ENCODE results near the gene PYGO2. TPM values are rescaled to one million over a fixed set of nuclear protein-coding genes. Genes with fewer than 3 reads are reported as not detected.

Gene PYGO2, protein sequence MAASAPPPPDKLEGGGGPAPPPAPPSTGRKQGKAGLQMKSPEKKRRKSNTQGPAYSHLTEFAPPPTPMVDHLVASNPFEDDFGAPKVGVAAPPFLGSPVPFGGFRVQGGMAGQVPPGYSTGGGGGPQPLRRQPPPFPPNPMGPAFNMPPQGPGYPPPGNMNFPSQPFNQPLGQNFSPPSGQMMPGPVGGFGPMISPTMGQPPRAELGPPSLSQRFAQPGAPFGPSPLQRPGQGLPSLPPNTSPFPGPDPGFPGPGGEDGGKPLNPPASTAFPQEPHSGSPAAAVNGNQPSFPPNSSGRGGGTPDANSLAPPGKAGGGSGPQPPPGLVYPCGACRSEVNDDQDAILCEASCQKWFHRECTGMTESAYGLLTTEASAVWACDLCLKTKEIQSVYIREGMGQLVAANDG
- total RNA-seq (2022; extraction: Qiagen RNA extraction), result 20.1 to 24.8 TPM (median 23.2 TPM) in 5 replicates

DNA sequence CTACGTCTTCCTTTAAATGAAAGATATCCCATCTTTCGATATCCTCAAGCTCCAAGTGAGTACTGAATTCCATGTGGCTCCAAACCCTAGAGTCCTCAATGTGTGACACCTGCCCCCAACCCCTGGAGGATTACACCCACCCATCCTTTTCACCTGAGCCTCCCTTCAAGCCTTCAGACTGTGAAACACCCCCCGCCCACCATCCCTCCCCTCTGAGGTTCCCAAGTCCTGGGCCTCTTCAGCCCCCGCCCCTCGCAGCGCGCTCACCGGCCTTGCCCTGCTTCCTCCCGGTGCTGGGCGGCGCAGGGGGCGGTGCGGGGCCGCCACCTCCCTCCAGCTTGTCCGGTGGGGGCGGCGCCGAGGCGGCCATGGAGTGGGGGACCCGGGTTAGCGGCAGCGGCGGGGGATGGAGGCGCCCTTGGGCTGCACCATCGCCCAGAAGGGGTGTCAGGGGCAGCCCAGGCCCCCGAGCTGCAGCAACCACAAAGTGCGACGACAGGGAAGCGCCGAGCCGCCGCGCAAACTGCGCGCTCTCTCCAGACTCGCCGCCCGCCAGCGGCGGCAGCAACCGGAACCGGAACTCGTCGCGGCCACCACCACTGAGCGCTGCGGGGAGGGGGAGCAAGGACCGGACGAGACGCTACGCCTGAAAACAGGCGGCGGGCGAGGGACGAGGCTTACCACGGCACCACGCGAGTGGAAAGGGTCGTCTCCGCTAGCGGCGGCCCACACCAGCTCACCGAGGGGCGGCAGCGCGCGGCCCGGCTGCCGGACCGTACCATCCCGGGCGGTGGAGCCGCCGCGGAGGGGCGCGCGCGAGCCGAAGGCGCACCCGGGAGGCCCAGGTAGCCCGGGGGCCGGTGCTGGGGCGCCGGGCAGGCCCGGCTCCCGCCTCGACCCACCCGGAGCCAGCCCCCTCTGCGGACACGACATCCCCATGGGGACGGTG is at the start of gene PYGO2:
PYGO2 (minus strand) TSS at position 576 of the 949 bp plus-strand sequence; CDS start at position 370, 206 bp downstream.

DNA sequence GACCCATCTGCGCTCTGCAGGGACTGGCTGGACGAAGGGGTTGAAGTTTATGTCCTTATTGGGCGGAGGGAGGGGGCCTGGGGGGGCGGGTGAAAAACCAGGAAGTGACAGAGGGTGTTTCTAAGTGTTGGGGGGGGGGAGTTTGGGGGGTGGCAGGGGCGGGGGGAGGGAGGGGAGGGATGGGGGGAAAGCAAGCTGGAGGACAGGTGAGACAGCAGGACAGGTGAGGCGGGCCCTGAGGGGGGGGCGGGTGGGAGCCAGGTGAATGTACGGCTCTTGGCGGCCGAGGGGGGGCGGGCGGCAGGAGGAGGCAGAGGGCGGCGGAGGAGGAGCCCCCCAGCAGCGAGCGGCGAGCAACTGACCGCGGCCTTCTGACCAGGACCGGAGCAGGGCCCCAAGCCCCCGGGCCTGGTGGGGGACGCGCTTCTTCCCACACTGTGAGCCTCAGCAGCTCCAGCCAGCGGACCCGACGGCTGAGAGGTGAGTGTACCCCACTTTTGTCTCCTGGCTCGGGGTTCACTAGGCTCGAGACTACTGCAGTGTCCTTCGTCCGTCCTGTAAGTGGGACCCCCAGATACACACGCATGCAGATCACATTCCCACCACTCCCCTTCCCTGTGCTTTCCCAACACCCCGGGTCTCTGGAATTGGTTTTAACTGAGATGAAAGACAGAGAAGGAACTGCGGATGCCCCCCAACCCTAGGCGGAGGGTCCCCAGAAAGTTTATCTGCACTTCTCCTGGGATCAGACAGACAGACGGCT is 41.1 kb upstream of the PYGO2 start, which contains the start of gene ZBTB7B:
ZBTB7B (plus strand) TSS at position 339 of the 763 bp plus-strand sequence. CDS start 11,859 bp downstream, outside the sequence.

DNA sequence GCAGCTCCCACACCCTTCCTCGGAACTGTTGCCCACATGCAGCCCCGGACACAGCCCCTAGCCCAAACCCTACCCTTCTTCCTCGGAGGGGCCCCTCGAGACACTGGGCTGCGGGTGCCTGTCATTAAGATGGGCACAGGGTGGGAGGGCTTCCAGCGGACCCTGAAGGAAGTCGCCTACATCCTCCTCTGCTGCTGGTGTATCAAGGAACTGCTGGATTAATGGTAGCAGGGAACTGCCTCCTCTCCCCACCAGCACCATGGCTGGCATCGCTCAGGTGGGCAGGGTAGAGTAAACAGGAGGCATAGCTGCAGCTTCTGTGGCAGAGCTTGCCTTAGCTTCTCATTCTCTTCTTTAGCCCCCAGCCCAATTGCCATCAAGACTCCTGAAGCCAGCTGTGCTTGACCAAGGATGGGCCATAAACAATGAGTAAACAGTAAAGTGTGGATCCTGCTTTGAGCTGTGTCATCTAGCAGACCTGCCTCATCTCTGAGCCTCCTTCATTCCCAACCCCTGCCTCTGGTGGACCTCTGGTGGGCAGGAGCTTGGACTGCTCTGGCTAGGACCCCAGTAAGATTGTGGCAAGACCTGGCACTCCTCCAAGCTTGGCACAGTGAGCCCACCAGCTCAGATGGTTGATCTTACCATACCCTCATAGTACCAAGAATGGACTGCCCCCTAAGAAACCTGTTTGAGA is 32.1 kb upstream of the PYGO2 start, which contains the start of gene LENEP:
LENEP (plus strand) TSS at position 15 of the 697 bp plus-strand sequence; CDS start at position 37, 22 bp downstream.

DNA sequence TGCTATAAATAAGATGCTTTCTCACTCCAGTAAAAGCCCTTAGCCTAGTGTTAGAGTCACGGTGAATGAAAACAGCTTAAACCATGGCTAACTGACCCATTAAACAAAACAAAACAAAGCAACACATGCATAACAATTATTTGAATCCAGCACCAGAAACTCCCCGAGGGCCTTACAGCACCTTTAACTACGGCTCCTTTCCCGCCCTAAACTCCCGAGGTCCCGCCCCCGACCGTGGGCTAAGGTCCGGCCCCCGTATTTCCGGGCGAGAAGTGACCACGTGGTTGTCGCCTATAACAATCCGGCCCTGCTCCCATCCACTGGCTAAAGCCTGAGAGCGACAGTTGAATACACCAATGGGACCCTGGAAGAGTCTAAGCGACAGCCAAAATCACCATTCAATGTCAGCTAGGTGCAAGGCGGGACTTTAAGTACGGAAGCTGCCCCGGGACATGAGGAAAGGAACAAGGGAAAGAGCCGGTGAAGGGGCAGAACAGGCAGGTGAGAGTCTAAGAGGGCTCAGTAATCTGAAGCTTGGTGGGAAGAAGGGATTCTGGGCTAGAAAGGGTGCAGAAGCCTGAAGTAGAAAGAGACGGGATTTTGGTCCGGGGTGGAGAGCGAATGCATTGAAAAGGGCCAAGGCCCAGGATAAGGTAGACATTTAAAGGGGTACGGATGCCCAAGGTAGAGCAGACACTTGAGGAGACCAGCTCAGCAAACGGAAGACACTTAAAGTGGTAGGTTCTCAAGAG is 21.5 kb upstream of the PYGO2 start, which contains the start of gene FLAD1:
FLAD1 (plus strand) TSS at position 448 of the 752 bp plus-strand sequence. CDS start 351 bp downstream, outside the sequence.

DNA sequence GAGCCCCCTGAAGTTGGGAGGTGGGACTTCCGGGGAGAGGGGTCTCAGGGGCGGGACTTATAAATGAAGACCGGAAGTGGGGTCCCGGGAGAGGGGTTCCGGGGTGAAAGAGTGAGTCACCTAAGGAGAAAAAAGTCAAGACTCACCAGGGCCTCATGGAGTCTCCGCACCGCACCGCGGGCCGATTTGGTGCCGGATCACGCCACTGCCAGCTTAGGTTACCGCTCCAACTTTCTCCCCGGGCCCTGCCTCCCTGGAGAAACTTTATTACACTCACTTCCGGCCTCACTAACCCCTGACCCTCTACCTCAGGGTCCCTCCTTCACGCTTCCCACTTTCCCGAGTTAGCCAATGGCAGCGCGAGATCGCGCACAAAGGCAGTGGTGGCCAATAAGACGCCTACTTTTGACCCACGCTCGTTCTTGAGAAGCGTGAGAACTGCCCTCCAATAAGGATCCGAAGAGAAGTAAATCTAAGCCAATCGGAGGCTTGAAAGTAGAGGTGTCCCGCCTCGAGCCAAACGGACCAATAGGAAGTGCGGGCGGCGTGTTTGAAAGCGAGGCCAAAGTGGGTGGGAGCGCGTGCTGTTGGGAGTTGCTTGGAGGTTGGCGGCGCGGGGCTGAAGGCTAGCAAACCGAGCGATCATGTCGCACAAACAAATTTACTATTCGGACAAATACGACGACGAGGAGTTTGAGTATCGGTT is 12.7 kb upstream of the PYGO2 start, which contains the start of gene CKS1B:
CKS1B (plus strand) TSS at position 580 of the 706 bp plus-strand sequence; CDS start at position 645, 65 bp downstream.

DNA sequence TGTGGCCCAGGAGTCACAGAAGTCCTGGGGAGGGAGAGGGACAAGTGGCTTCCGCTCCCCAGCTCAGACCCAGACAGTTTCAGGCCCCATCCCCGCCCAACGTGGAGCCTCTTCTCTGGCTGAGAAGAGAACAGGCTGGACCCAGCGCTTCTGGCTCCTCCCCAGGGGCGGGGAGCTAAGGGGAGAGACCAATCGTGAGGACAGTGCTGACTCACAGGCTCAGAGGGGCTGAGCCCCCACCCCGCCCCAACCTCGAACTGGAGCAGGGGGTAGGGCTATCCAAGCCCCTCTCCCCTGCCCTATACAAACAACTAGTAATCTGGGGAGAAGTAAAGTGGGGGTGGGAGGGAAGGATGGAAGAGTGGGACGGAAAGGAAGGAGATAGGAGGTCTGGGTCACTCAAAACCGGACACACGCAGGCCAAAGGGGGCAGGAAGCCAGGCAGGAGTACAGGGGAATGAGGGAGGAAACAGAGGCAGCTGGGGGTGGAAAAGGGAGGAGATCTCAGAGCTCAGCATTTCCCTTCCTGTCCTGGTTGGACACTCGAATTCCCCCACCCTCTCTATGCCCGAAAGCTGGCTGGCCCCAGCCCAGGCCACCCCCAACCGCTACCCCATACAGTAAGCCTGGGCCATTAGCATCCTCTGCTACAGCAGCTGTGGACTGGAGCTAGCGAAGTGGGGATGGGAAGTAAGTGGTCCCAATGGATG is 9.2 kb upstream of the PYGO2 start, which contains the start of gene SHC1:
SHC1 (minus strand) TSS at position 117 of the 710 bp plus-strand sequence. CDS start 221 bp downstream, outside the sequence.

DNA sequence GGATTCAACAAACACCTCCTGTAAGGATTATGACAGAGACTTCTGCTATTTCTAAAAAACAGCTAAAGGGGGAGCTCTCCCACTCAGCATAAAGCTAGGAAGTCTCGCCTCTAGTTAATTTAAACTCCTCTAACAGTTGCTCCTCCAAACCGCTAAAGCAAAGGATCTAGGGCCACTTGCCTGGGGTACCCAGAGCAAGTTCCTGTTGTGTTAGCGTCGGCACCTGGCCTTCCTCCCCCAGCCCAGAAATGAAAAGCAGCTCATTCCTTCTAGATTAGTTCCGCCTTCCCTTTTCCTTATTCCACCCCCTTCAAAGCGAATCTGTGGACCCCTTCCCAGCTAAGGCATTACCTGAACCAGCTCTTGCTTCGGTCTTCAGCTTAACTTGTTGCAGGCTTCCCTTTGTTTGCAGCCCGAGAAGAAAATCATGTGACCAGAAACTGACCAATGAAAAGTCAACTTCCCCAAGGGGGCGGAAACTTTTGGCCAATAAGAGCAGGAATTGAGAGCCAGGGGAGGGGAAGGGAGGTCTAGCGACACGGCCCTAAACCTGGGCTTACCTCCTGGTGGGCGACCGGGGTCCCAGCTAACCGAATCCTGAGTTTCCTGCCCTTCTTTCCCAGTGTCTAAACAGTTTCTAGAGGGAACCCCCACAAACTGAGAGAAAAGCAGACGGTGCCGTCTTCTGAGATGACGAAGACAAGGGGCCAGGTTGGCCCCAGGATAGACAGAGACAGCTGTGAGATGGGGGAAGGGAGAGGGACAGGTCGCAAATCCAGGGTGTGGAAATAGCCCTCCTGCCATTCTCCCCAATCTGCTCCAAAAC is 5.7 kb downstream of the PYGO2 start, which contains the start of gene PBXIP1:
PBXIP1 (minus strand) TSS at position 382 of the 826 bp plus-strand sequence. CDS start 2,378 bp downstream, outside the sequence.

DNA sequence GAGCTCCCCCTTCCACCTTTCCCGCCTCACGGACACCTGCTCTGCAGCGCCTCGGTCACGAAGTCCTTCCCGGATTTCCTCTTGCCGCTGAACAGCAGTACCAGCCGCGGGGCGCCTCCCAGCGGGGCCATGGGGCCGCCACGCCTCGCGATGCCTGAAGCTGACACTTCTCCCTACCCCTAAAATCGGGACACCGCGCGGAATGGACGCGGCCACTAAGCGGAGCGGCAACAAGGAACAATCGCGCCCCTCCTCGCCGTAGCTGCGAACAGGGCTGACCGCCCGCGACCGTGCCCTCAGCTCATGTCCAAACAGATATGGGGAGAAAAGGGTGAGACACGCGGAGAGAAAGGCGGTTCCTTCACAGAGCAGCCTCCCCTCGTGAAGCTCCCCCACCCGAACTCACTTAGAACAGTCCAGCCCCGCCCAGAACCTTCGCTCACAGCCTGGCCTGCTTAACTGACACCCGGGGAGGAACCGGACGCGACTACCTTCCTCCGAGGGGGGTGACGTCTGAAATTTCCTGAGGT is 25.0 kb downstream of the PYGO2 start, which contains the start of gene PMVK:
PMVK (minus strand) TSS at position 165 of the 530 bp plus-strand sequence; CDS start at position 131, 34 bp downstream.

Other genes with a start within 250 kb of the PYGO2 start
- gene KCNN3, start 91.5 kb downstream of the PYGO2 start, total RNA-seq (2022; extraction: Qiagen RNA extraction), result 0.01 to 0.03 TPM (median 0.02 TPM) in 4 of 5 replicates, not detected in the other
- 42.1 to 48.4 TPM (median 43.6 TPM) in 5 replicates for gene PMVK, start 25.1 kb downstream of the PYGO2 start, total RNA-seq (2022; extraction: Qiagen RNA extraction)
- gene PBXIP1, start 5.7 kb downstream of the PYGO2 start, total RNA-seq (2022; extraction: Qiagen RNA extraction), result 13.1 to 16.1 TPM (median 14.7 TPM) in 5 replicates
- gene SHC1, start 9.0 kb upstream of the PYGO2 start, total RNA-seq (2022; extraction: Qiagen RNA extraction), result 194 to 253 TPM (median 238 TPM) in 5 replicates
- gene CKS1B, start 12.9 kb upstream of the PYGO2 start, total RNA-seq (2022; extraction: Qiagen RNA extraction), result 311 to 367 TPM (median 344 TPM) in 5 replicates
- 38.8 to 45.4 TPM (median 43.8 TPM) in 5 replicates for gene FLAD1, start 21.6 kb upstream of the PYGO2 start, total RNA-seq (2022; extraction: Qiagen RNA extraction)
- not detected in 5 replicates for gene LENEP, start 31.8 kb upstream of the PYGO2 start, total RNA-seq (2022; extraction: Qiagen RNA extraction)
- 44.8 to 52.9 TPM (median 49.0 TPM) in 5 replicates for gene ZBTB7B, start 41.0 kb upstream of the PYGO2 start, total RNA-seq (2022; extraction: Qiagen RNA extraction)
- gene DCST2, start 72.0 kb upstream of the PYGO2 start, total RNA-seq (2022; extraction: Qiagen RNA extraction), result 0.37 to 0.77 TPM (median 0.52 TPM) in 5 replicates
- gene DCST1, start 72.0 kb upstream of the PYGO2 start, total RNA-seq (2022; extraction: Qiagen RNA extraction), result 0.07 to 0.08 TPM in 2 of 5 replicates, not detected in the others
- 84.2 to 106 TPM (median 101 TPM) in 5 replicates for gene ADAM15, start 89.5 kb upstream of the PYGO2 start, total RNA-seq (2022; extraction: Qiagen RNA extraction)
- gene EFNA4, start 102.0 kb upstream of the PYGO2 start, total RNA-seq (2022; extraction: Qiagen RNA extraction), result 12.3 to 15.4 TPM (median 13.0 TPM) in 5 replicates
- gene EFNA3, start 117.1 kb upstream of the PYGO2 start, total RNA-seq (2022; extraction: Qiagen RNA extraction), result 9.7 to 11.7 TPM (median 11.6 TPM) in 5 replicates
- gene EFNA1, start 166.1 kb upstream of the PYGO2 start, total RNA-seq (2022; extraction: Qiagen RNA extraction), result 21.4 to 32.6 TPM (median 26.0 TPM) in 5 replicates
- 32.8 to 36.7 TPM (median 34.6 TPM) in 5 replicates for gene SLC50A1, start 174.1 kb upstream of the PYGO2 start, total RNA-seq (2022; extraction: Qiagen RNA extraction)
- gene DPM3, start 178.7 kb upstream of the PYGO2 start, total RNA-seq (2022; extraction: Qiagen RNA extraction), result 69.5 to 108 TPM (median 98.1 TPM) in 5 replicates
- gene KRTCAP2, start 211.5 kb upstream of the PYGO2 start, total RNA-seq (2022; extraction: Qiagen RNA extraction), result 187 to 257 TPM (median 250 TPM) in 5 replicates
- 1.7 to 2.9 TPM (median 2.7 TPM) in 5 replicates for gene TRIM46, start 212.1 kb upstream of the PYGO2 start, total RNA-seq (2022; extraction: Qiagen RNA extraction)
- 7.6 to 9.3 TPM (median 8.5 TPM) in 5 replicates for gene THBS3, start 246.1 kb upstream of the PYGO2 start, total RNA-seq (2022; extraction: Qiagen RNA extraction)
- 63.2 to 79.8 TPM (median 74.7 TPM) in 5 replicates for gene MTX1, start 246.9 kb upstream of the PYGO2 start, total RNA-seq (2022; extraction: Qiagen RNA extraction)